ENCODE measurements around the gene BCL2L1.

BCL2L1 gene

GRCh38 chr20:31691646-31692275 lies 30.9 kb downstream of the BCL2L1 start:
- DNase-seq = no peak

DNA sequence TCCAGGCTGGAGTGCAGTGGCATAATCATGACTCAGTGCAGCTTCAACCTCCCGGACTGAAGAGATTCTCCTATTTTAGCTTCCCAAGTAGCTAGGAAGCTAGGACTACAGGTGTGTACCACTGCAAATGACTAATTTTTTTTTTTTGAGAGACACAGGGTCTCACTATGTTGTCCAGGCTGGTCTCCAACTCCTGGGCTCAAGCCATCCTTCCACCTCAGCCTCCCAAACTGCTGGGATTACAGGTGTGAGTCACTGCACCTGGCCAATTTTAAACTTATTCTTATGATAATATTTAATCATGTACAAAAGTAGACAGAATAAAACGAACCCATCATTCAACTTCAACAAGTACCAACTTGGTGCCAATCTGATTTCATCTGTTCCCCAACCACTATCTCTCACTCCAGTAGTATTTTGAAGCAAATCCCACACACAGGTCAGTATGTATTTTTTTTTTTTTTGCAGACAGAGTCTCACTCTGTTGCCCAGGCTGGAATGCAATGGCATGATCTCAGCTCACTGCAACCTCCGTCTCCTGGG lies 32.5 kb downstream of the BCL2L1 start:
- DNase-seq = no peak

DNA sequence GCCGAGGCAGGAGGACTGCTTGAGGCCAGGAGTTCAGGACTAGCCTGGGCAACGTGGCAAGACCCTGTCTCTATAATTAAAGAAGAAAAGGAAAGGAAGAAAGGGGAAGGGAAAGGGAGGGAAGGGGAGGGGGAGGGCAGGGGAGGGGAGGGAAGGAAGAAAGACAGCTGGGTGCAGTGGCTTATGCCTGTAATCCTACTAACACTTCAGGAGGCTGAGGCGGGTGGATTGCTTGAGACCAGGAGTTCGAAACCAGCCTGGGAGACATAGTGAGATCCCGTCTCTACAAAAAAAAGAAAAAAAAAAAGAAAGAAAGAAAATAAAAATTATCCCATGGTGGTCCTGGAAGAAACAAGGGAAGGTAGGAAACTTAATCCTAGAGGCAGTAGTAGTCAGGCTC lies 33.5 kb downstream of the BCL2L1 start:
- DNase-seq = no peak

GRCh38 chr20:31687777-31688176 lies 34.9 kb downstream of the BCL2L1 start:
- DNase-seq = no peak

DNA sequence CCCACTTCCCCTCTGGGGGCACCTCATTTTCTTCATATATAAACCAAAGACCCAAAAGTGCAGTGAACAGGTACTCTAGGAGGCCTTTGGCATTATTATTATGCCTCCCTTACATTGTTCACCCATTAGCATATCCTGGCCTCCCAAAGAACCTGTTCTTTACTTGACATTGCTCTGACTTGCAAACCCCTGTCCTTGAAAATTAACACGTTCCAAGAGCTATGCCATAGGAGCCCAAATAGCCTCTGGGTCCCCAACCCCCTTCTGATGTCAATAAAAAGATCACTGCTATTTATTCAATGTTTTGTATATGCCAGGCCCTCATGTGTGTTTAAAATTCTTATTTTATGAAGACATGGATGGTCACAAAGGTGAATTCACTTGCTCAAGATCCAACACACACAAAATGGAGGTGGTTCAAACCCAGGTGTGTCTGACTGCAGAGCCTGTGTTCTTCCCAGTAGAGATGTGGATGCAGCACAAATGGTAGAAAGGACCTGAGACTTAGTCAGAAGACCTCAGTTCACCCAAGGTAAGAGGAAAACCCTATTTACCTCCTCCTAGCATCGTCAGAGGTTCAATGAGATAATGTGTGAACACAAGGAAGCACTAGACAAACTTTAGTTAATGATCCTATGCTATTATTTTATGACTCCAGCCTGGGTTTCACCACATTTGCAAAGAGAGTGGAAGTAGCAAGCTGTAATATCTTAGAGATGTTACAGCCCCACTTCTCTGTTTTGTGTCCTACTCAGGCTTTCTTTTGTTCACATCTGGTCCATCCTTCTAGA lies 36.6 kb downstream of the BCL2L1 start:
- DNase-seq = no peak

DNA sequence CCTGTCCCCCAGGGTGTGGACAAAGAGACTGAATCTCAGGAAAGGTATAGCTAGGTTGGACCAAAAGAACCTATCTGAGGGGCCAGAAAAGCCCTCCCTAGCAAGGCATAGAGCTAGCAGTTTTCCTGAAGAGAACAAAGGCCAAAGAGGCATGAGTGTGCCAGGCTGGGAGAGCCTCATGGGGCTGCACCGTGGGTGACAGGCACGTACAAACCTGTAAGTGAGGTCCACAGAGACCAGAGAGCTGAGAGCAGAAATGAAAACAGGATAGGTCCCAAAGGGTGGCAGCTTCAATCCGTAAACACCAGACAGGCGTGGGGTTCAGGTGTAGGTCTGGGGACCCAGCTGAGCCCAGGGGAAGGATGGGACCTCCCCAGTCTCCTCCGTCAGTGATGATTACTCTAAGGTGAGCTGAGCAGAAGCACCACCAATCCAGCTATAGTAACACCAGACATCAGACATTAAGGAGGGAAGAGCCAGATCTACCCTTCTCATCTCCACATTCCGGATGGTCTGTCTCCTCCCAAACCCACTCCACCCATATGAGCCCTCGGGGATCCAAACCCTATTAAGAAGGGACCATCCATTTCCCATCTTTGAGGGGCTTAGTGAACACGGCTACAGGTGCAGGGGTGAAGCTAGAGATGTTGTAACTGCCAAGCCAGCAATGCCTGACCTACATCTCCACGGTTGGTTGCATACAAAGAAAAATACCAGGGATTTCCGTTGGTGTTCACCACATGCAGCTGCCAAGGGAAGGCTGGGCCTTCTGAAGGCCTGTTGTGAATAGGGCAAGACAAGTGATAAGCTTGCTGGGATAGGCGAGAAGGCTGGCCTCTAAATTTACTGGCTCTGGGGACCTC lies 38.3 kb downstream of the BCL2L1 start:
- DNase-seq = peak; percentile 18

- no peak for DNase-seq
These were observed 39.7 kb downstream of the BCL2L1 start for GRCh38 chr20:31682927-31683326.

GRCh38 chr20:31682352-31682751 lies 40.3 kb downstream of the BCL2L1 start:
- DNase-seq = no peak

GRCh38 chr20:31681769-31682168 lies 40.9 kb downstream of the BCL2L1 start:
- DNase-seq = no peak

DNA sequence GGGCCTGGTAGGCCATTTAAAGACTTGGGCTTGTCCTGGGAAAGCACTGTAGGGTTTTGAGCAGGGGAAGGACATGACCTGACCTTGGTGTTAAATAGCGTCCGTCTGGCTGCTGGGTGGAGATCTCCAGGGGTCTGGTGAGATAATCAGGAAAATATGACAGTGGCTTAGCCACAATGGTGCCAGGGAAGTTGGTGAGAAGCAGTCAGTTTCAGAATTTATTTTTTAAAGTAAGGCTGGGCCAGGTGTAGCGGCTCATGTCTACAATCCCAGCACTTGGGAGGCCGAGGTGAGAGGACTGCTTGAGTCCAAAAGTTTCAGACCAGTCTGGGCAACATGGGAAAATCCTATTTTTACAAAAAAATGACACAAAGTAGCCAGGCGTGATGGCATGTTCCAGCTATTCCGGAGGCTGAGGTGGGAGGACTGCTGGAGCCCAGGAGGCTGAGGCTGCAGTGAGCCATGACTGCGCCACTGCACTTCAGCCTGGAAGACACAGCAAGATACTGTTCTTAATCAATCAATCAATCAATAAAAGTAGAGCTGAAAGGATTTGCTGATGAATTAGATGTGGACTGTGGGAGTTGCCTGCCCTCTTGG lies 41.4 kb downstream of the BCL2L1 start:
- DNase-seq = no peak

GRCh38 chr20:31680286-31681127 lies 42.2 kb downstream of the BCL2L1 start:
- no peak for DNase-seq

DNA sequence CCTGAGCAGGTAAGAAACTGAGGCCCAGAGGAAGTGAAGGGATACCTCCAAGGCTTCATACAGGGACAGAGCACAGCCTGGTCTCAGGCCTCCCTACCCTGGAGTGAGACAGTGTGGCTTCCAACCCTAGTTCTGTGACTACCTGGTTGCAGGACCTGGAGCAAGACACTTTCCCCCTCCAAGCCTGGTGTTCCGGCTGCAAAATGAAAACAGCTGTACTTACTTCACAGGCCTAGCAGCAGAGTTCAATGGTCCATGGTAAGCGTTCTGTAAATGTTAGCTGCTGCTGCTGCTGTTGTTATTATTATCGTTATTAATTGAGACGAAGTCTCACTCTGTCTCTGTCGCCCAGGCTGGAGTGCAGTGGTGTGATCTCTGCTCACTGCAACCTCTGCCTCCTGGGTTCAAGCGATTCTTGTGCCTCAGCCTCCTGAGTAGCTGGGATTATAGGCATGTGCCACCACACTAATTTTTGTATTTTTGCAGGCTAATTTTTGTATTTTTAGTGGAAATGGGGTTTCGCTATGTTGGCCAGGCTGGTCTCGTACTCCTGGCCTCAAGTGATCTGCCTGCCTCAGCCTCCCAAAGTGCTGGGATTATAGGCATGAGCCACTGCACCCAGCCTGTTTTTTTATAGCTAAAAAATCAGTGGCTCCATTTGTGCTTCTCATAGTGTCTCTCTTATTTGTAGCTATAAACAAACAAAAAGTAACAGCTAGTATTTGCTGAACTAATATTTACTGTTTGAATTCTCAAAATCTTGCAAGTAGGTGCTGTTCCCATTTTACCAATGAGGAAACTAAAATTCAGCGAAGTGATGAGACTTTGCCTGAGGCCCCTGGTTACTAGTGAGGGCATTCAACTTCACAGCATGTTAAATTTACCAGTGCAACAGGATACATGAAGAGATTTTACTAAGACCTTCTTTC lies 43.0 kb downstream of the BCL2L1 start:
- no peak for DNase-seq

- DNase-seq = no peak
These were observed 44.0 kb downstream of the BCL2L1 start for GRCh38 chr20:31678389-31679356.

DNA sequence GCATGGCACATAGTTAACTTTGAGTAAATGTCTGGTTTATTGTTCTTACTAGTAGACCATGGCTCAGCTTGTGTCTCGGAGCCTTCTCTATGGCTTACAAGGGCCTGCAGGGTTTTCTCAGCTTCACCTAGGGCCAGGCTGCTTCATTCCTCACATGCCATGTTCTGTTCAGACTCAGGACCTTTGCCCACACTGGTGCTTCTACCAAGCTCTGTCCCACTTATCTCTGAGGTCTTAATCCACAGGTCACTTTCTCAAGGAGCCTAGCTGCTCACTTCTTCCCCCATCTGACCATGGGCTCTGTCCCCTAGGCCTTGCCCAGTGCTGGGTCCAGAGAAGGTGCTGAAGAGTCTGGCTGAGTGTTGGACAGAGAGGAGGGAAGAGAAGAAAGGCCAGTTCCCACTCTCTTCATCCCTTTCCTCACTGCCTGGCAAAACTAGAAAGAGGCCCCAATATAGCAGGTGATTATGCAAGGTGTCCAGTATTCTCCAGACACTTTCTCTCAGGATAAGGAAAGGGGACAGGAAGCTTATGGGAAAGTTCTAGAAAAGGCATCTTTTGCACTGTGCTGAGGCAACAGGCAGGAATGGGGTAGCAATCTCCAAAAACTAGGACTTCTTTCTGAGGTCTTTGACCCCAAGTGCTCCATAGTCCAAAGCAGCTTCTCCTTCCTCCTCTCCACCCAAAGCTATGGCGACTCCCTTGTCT lies 45.0 kb downstream of the BCL2L1 start:
- no peak for DNase-seq

GRCh38 chr20:31676609-31676989 lies 46.1 kb downstream of the BCL2L1 start:
- no peak for DNase-seq

- peak; percentile 59 for DNase-seq
These were observed 46.6 kb downstream of the BCL2L1 start for GRCh38 chr20:31675828-31676608.

DNA sequence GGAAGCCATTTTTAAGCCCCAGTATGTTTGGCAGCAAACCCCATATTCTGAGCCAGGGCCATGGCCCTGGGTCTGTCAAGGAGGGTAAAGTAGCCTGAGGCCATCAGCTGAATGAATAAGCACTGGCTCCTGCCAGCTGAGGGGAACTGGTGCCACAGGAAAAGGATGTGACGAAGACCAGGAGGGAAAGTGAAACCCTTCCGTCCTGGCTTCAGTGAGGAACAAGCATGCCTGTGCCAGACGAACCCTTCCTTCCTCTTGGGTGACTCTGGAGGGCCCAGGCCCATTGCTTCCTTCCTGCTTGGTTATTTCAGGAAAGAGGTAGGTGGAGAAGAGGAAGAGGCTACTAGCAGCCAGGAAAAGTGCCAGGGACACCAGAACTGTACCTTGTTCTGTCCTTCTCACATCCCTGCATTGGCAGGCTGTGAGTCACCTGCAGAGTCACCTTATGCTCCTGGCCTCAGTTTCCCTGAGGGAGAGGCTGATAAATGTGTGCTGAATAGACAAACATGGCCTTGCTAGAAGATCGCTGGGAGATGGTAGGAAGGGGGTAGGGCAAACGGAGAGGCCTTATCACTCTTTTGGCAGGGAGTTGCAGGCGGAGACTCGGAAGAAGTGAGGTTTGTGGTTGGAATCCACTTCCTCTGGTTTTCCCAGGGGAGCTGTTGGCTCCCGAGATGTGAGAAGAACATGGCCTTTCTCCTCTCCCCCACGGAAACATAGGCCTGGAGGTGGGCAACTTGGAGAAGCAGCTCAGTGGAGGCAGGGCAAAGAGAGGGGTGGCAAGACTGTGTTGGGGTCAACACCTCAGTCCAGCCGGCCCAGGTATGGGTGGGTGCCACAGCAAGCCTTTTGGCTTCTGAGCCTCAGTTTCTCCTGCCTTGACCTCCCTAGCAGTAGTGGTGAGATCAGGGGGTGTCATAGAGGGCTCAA lies 47.5 kb downstream of the BCL2L1 start:
- DNase-seq = peak; percentile 69

All from CD4-positive, alpha-beta T cell treated with Interleukin-17A for 4 hours (primary cell).